A673 (cell line): ENCODE measurements around the gene ZNF765. TPM values are rescaled to one million over a fixed set of nuclear protein-coding genes. Genes with fewer than 3 reads are reported as not detected.
"Not testable (repeated sequence)": the region's sequence is repeated elsewhere in the genome, so short reads cannot be mapped to it uniquely, and the experiment has no call there.

ENCODE experiments used
- BruUV-seq: library from RNA; stranded (reverse); fragments of 400-500 nt; replicated peaks from 2 replicates; lab custom pipeline; 2021; lab: Mats Ljungman, UMichigan
- CTCF ChIA-PET: fragments of 300-600 bp; sonication (Branson Sonifier 250); formaldehyde crosslinking; loops from one replicate; lab custom pipeline; 2022; ENCODE audit warnings: antibody characterized with exemption; lab: Charles Lee
- POLR2A ChIA-PET: fragments of 300-600 bp; sonication (Branson Sonifier 250); formaldehyde crosslinking; loops from one replicate; lab custom pipeline; 2022; ENCODE audit warnings: antibody characterized with exemption; ENCODE audit not compliant: low non-redundant PET; lab: Charles Lee
- DNase-seq: peaks from one replicate; pipeline ENCODE4 v3.0.0-alpha.2; 2015; ENCODE audit warnings: low spot score
- H3K27ac ChIP-seq: fragments of 200-600 bp; sonication (generic); 2 replicates; pipeline ENCODE4 v1.5.1; 2016; ENCODE audit warnings: mixed run types, low read depth, mild to moderate bottlenecking, mixed read lengths, antibody characterized with exemption, low read length; ENCODE audit not compliant: poor library complexity, severe bottlenecking
- H3K27me3 ChIP-seq: fragments of 200-600 bp; sonication (generic); replicated peaks from 2 replicates; pipeline ENCODE4 v1.6.1; 2017; ENCODE audit warnings: mixed run types, low read depth, mild to moderate bottlenecking, mixed read lengths, antibody characterized with exemption, low read length; ENCODE audit not compliant: insufficient read depth, poor library complexity
- H3K36me3 ChIP-seq: fragments of 200-600 bp; sonication (generic); 2 replicates; pipeline ENCODE4 v1.6.1; 2016; ENCODE audit warnings: mixed run types, mild to moderate bottlenecking, mixed read lengths, antibody characterized with exemption, low read length; ENCODE audit not compliant: insufficient read depth, poor library complexity, severe bottlenecking
- H3K4me1 ChIP-seq: fragments of 200-600 bp; sonication (generic); 2 replicates; pipeline ENCODE4 v1.6.1; 2017; ENCODE audit warnings: mixed run types, mild to moderate bottlenecking, mixed read lengths, antibody characterized with exemption, low read length; ENCODE audit not compliant: insufficient read depth, poor library complexity, severe bottlenecking
- H3K4me3 ChIP-seq: fragments of 200-600 bp; sonication (generic); 2 replicates; pipeline ENCODE4 v1.5.1; 2016; ENCODE audit warnings: low read depth, mixed run types, mild to moderate bottlenecking, mixed read lengths, low read length; ENCODE audit not compliant: poor library complexity, severe bottlenecking
- H3K9me3 ChIP-seq: fragments of 200-600 bp; sonication (generic); 2 replicates; pipeline ENCODE4 v1.6.1; 2016; ENCODE audit warnings: mixed run types, low read depth, mild to moderate bottlenecking, mixed read lengths, antibody characterized with exemption, low read length; ENCODE audit not compliant: poor library complexity, severe bottlenecking
- CTCF ChIP-seq: fragments of 300-800, 200-600 bp; sonication (generic); conservative IDR thresholded peaks from 2 replicates; pipeline ENCODE4 v1.5.1; 2017; ENCODE audit warnings: low read depth, mild to moderate bottlenecking, antibody characterized with exemption, low read length, moderate library complexity, mixed read lengths
- EZH2 ChIP-seq: fragments of 200-600 bp; sonication (generic); IDR thresholded peaks from 2 replicates; pipeline ENCODE4 v1.6.1; 2017; ENCODE audit warnings: borderline replicate concordance, low read depth, mild to moderate bottlenecking, mixed read lengths, antibody characterized with exemption, low read length; ENCODE audit not compliant: poor library complexity, severe bottlenecking
- intact Hi-C: fragments of 100-400 bp; cut with micrococcal nuclease; formaldehyde crosslinking; loops from one replicate; pipeline ENCODE4 v1.10.0; 2022; ENCODE audit not compliant: unreplicated experiment
- total RNA-seq: library from RNA; stranded (reverse); gene quantifications from 2 replicates; pipeline ENCODE4 v1.2.3, GENCODE V29; 2021

The ZNF765 gene
- total RNA-seq, 1 experiment from 2014 or later, result 10.4 TPM

DNA sequence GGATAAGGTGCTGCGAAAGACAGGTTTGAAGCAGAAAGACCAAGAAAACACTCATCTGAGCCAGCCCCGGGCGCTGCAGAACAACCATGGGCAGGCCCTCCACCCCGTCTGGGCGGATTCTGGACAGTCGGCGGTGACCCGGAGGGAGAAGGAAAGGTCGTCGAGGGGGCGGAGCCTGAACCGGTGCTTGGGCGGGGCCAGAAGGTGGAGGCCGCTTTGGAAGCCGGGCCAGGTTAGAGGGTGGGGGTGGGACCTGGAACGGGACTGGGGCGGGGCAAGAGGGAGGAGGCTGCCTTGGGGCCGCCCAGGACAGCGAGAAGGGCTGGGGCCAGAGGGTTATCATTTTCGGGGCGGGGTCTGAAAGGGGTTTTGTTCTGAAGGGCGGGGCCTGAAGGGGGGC lies 5.0 kb upstream of the ZNF765 start:
- CTCF ChIA-PET, result no interaction called here
- H3K9me3 ChIP-seq, result peaks cover 9% of the 10 kb centered on the region
- H3K27ac ChIP-seq, result no peak overlapping the region
- TF ChIP-seq EZH2, result no peak
- TF ChIP-seq CTCF, result no peak
- POLR2A ChIA-PET, result no interaction called here
- no peak for DNase-seq
- no peaks in the 10 kb centered on the region for H3K27me3 ChIP-seq
- intact Hi-C loops, result no loop called here
- no peak overlapping the region for H3K4me3 ChIP-seq
- no peaks in the 10 kb centered on the region for H3K4me1 ChIP-seq
- no TSS peak for BruUV-seq
- no peaks in the 10 kb centered on the region for H3K36me3 ChIP-seq

- DNase-seq, result no peak
- no peaks in the 10 kb centered on the region for H3K27me3 ChIP-seq
- ChIA-PET POLR2A (no interaction called here), CTCF (no interaction called here)
- no TSS peak for BruUV-seq
- intact Hi-C loops, result no loop called here
- H3K9me3 ChIP-seq, result no peaks in the 10 kb centered on the region
- TF ChIP-seq CTCF (no peak), EZH2 (no peak)
- no peak overlapping the region for H3K27ac ChIP-seq
- no peaks in the 10 kb centered on the region for H3K4me1 ChIP-seq
- peak overlapping the region; percentile 91 for H3K4me3 ChIP-seq
- H3K36me3 ChIP-seq, result peaks cover 2% of the 10 kb centered on the region
Observed at GRCh38 chr19:53394522-53394973, 401 bp upstream of the ZNF765 start.

DNA sequence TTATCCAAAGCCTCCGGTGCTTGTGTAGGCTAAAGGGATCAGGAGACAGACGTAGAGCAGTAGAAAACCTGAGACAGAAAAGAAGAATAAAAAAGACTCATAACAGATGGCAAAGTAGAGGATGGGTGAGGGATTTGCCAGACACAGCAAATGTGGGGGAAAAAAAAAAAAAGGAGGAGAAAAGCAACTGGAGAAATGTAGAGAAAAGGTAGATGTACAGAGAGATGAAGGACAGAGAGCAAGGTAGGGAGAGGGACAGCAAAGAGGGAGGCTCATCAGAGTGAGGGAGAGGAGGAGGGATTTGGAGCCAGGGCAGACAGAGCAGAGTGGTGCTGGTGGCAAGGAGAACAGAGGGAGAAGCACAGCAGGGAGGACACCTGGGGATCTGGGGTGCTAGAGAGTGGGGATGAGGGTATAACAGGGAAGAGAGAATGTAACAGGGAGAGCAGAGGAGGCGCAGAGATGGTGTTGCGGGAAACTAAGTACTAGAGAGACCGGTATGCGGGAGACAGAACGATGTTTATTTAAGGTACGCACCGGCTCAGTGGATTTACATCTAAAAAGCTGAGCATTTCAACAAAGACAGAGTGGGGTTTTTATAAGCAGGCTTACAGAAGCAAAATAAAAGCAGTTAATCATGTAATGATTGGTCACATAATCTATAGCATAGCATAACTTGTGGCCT lies 1.0 kb downstream of the ZNF765 start:
- POLR2A ChIA-PET, H3K9me3 ChIP-seq, H3K27me3 ChIP-seq, H3K4me1 ChIP-seq, DNase-seq, CTCF ChIA-PET: not testable (repeated sequence)
- H3K36me3 ChIP-seq, result peaks cover 12% of the 10 kb centered on the region
- intact Hi-C loops, result loop anchor here (2.0 kb wide), 1 partner anchor 73 kb away; no protein-coding TSS in a partner anchor
- peak overlapping the region; percentile 75 for H3K27ac ChIP-seq
- peak overlapping the region; percentile 91 for H3K4me3 ChIP-seq
- TSS peak; percentile 54 for BruUV-seq

- BruUV-seq, result no TSS peak
- no peaks in the 10 kb centered on the region for H3K4me1 ChIP-seq
- ChIA-PET CTCF (no interaction called here), POLR2A (no interaction called here)
- peak overlapping the region; percentile 91 for H3K4me3 ChIP-seq
- intact Hi-C loops, result loop anchor here (2.0 kb wide), 1 partner anchor 72 kb away; no protein-coding TSS in a partner anchor
- no peak overlapping the region for H3K27ac ChIP-seq
- H3K36me3 ChIP-seq, result peaks cover 14% of the 10 kb centered on the region
- DNase-seq, result no peak
- H3K27me3 ChIP-seq, result no peaks in the 10 kb centered on the region
- H3K9me3 ChIP-seq, result no peaks in the 10 kb centered on the region
- TF ChIP-seq EZH2, result no peak
- TF ChIP-seq CTCF, result no peak
Observed at GRCh38 chr19:53396525-53396868, 1.5 kb downstream of the ZNF765 start.

- not testable (repeated sequence) for BruUV-seq
Observed at GRCh38 chr19:53397918-53398317, 3.0 kb downstream of the ZNF765 start.

More at GRCh38 chr19:53397918-53398317, 3.0 kb downstream of the ZNF765 start:
- H3K27me3 ChIP-seq, CTCF ChIA-PET, DNase-seq, H3K4me1 ChIP-seq, H3K4me3 ChIP-seq, H3K9me3 ChIP-seq, POLR2A ChIA-PET, H3K27ac ChIP-seq: not testable (repeated sequence)
- intact Hi-C loops, result loop anchor here (2.0 kb wide), 1 partner anchor 71 kb away; no protein-coding TSS in a partner anchor
- peaks cover 22% of the 10 kb centered on the region for H3K36me3 ChIP-seq
